WERI-Rb-1 (cell line): ENCODE measurements around the gene NOTUM.

ENCODE experiments used
- DNase-seq: peaks from one replicate; pipeline ENCODE4 v3.0.0-alpha.2; 2020
- H3K27ac ChIP-seq: fragments of 250-450 bp; sonication (Bioruptor Pico); 2 replicates; pipeline ENCODE4 v1.5.1; 2020; ENCODE audit warnings: mild to moderate bottlenecking, moderate library complexity
- H3K27me3 ChIP-seq: fragments of 250-450 bp; sonication (Bioruptor Pico); 2 replicates; pipeline ENCODE4 v1.5.1; 2021; ENCODE audit warnings: mild to moderate bottlenecking, low read depth, moderate library complexity; ENCODE audit not compliant: insufficient read depth, severe bottlenecking
- H3K36me3 ChIP-seq: fragments of 250-450 bp; sonication (Bioruptor Pico); 2 replicates; pipeline ENCODE4 v1.5.1; 2020; ENCODE audit warnings: mild to moderate bottlenecking, moderate library complexity
- H3K4me3 ChIP-seq: 2 replicates; pipeline ENCODE4 v1.5.1; 2011; ENCODE audit warnings: low read depth, mild to moderate bottlenecking, control low read depth, low read length
- H3K9me3 ChIP-seq: fragments of 250-450 bp; sonication (Bioruptor Pico); 2 replicates; pipeline ENCODE4 v1.5.1; 2021; ENCODE audit warnings: mild to moderate bottlenecking, moderate library complexity; ENCODE audit not compliant: severe bottlenecking
- TF ChIP-seq, protein P1 (sequence below): IDR thresholded peaks from 2 replicates; pipeline ENCODE4 v1.5.1; 2011; ENCODE audit warnings: low read depth, mild to moderate bottlenecking, control low read depth, inconsistent platforms, low read length

Gene NOTUM

DNA sequence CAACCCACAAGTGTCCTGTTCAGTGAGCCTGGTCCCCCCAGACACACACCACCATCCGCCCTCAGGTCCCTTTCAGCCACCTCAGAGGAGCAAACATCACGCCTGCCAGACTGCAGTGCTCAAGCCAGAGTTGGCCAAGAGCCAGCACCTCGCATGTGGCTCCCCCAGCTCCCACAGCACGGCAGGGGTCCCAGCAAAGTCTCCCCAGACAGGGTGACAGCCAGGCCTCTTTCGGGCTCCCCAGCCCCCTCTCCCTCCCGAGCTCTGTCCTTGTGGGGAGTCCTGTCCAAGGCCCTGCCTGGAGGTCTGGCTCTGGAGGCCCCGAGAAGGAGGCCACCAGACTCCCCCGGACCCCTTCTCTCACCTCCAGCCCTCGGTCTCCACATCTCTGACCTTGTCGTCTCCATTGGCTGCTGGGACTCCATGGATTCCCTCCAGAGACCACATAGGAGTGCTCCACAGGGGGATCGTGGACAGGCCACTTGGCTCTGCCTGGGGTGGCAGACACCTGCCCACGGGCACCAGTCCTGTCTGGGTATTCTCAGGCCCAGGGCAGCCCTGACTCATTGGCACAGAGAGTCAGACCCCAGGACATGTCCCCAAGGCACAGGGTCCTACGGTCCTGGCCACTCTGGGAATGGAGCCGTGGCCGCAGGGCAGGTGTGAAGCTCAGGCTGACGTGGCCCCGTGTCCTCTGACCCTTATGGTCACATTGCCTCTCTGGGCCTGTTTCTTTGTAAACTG lies 12.2 kb downstream of the NOTUM start:
- H3K4me3 ChIP-seq = no peak overlapping the region
- H3K9me3 ChIP-seq = peaks cover 4% of the 10 kb centered on the region
- peaks cover 8% of the 10 kb centered on the region for H3K36me3 ChIP-seq
- H3K27me3 ChIP-seq = no peaks in the 10 kb centered on the region
- TF ChIP-seq, protein P1, sequence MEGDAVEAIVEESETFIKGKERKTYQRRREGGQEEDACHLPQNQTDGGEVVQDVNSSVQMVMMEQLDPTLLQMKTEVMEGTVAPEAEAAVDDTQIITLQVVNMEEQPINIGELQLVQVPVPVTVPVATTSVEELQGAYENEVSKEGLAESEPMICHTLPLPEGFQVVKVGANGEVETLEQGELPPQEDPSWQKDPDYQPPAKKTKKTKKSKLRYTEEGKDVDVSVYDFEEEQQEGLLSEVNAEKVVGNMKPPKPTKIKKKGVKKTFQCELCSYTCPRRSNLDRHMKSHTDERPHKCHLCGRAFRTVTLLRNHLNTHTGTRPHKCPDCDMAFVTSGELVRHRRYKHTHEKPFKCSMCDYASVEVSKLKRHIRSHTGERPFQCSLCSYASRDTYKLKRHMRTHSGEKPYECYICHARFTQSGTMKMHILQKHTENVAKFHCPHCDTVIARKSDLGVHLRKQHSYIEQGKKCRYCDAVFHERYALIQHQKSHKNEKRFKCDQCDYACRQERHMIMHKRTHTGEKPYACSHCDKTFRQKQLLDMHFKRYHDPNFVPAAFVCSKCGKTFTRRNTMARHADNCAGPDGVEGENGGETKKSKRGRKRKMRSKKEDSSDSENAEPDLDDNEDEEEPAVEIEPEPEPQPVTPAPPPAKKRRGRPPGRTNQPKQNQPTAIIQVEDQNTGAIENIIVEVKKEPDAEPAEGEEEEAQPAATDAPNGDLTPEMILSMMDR = no peak
- no peak overlapping the region for H3K27ac ChIP-seq
- DNase-seq = no peak

DNA sequence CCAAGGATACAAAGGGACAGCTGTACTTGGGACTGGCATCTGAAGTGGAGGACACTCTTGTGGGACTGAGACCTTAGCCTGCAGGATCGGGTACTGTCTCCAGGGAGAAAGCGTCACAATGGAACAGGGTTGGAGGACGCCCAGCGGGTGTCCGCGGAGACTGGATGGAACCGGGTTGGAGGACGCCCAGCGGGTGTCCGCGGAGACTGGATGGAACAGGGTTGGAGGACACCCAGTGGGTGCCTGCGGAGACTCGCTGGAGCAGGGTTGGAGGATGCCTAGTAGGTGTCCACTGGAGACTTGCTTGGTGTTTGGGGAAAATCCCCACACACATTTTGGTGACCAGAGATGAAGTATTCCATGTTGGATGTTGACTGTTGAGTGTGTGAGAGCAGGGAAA lies 13.8 kb downstream of the NOTUM start, which contains the start of gene MYADML2:
TSS of gene MYADML2 (minus strand) at position 45 of the 400 bp plus-strand sequence. CDS start 5,492 bp downstream, outside the sequence.
- no peak for DNase-seq
- H3K27me3 ChIP-seq = no peaks in the 10 kb centered on the region

DNA sequence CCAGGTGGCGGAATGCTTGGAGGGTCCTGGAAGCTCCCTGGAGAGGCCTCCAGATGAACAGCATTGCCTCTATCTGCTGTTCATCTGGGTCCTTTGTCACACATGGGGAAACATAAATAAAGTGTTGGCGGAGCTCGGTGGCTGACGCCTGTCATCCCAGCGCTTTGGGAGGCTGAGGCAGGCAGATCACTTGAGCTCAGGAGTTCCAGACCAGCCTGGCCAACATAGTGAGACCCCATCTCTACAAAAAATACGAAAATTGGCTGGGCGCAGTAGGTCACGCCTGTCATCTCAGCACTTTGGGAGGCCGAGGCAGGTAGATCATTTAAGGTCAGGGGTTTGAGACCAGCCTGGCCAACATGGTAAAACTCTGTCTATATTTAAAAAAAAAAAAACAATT lies 16.1 kb downstream of the NOTUM start:
- Histone ChIP-seq H3K36me3 (peaks cover 1% of the 10 kb centered on the region; the same call in 1 of the 2 replicates), H3K4me3 (no peak overlapping the region)

More for the DNA sequence above, 13.8 kb downstream of the NOTUM start, which contains the start of gene MYADML2:
- Histone ChIP-seq H3K4me3 (no peak within 1 kb of the TSS), H3K36me3 (peaks cover 2% of the 10 kb centered on the region), H3K9me3 (peaks cover 4% of the 10 kb centered on the region), H3K27ac (no peak within 1 kb of the TSS)
- TF ChIP-seq, protein P1 = no peak

DNA sequence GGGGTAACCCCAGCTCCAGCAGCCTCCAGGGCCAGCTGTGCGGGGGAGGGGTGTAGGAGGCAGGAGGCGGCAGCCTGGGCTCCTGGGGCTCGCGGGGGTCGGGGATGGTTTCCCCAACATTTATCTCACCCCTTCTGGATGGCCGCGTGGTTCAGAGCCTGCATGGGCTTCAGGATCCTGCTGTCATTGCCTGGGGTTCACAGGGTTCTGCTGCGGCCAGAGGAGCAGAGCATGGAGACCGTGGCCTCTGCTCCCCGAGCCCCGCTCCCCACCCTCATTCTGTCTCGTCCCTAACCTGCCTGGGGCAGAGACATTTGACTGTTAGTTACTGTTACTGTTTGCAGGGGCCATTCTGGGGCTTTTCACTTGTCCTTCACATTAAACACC lies 18.8 kb downstream of the NOTUM start:
- TF ChIP-seq, protein P1 = no peak

More for the DNA sequence above, 16.1 kb downstream of the NOTUM start:
- TF ChIP-seq, protein P1 = no peak
- Histone ChIP-seq H3K9me3 (peaks cover 4% of the 10 kb centered on the region), H3K27me3 (no peaks in the 10 kb centered on the region), H3K27ac (no peak overlapping the region)
- DNase-seq = no peak

DNA sequence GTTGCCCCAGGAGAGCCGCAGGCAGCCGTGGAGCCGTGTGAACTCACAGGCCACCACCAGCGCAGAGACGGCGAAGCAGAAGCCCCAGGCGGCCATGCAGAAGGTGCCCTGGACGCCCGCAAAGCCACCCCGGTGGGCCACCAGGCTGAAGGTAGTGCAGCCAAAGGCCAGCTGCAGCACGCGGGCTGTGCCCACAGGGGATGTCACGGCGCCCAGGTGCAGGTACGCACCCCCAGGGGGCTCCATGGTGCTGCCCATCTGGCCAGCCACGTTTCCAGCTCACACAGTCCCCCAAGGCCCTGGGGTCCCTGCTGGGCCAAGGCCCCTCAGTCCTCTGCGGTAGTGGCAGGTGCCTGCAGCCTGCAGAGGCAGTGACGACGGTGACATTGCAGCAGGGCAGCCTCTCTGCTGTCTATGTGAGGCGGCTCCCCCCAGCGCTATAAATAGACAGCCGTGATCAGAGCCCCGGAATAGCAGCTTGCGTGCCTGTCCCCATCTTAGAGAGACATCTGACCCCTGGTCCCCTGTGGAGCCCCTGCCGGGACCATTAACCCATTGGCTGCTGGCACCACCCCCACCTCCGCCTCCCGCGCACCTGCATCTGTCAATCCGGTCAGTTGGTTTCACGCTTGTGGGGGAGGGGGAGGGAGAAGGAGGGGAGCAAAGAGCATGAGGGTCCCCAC lies 19.4 kb downstream of the NOTUM start:
- Histone ChIP-seq H3K27me3 (no peaks in the 10 kb centered on the region), H3K36me3 (no peaks in the 10 kb centered on the region; the same call in 1 of the 2 replicates), H3K9me3 (peaks cover 4% of the 10 kb centered on the region), H3K4me3 (peak overlapping the region; percentile 3; the same call in 1 of the 2 replicates), H3K27ac (no peak overlapping the region)
- peak; percentile 67 for DNase-seq
- TF ChIP-seq, protein P1 = no peak

More for the DNA sequence above, 18.8 kb downstream of the NOTUM start:
- H3K4me3 ChIP-seq = peak overlapping the region; percentile 3; the same call in 1 of the 2 replicates
- H3K9me3 ChIP-seq = peaks cover 4% of the 10 kb centered on the region
- H3K27me3 ChIP-seq = no peaks in the 10 kb centered on the region
- DNase-seq = no peak
- no peaks in the 10 kb centered on the region for H3K36me3 ChIP-seq
- no peak overlapping the region for H3K27ac ChIP-seq
